ENCODE measurements around the gene SUCO. TPM values are rescaled to one million over a fixed set of nuclear protein-coding genes. Genes with fewer than 3 reads are reported as not detected.

Gene SUCO
- total RNA-seq, 4 donors from 2014 or later: 34.7 to 67.9 (median 37.7) TPM

- intact Hi-C loops (cut with DNase I): no loop called here
- no peaks in the 10 kb centered on the region for H3K27me3 ChIP-seq
- H3K27ac ChIP-seq: no peak overlapping the region
- TF ChIP-seq, protein P1, sequence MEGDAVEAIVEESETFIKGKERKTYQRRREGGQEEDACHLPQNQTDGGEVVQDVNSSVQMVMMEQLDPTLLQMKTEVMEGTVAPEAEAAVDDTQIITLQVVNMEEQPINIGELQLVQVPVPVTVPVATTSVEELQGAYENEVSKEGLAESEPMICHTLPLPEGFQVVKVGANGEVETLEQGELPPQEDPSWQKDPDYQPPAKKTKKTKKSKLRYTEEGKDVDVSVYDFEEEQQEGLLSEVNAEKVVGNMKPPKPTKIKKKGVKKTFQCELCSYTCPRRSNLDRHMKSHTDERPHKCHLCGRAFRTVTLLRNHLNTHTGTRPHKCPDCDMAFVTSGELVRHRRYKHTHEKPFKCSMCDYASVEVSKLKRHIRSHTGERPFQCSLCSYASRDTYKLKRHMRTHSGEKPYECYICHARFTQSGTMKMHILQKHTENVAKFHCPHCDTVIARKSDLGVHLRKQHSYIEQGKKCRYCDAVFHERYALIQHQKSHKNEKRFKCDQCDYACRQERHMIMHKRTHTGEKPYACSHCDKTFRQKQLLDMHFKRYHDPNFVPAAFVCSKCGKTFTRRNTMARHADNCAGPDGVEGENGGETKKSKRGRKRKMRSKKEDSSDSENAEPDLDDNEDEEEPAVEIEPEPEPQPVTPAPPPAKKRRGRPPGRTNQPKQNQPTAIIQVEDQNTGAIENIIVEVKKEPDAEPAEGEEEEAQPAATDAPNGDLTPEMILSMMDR (IDR thresholded peaks at IDR 0.05): no peak
- no peak for TF ChIP-seq POLR2A (IDR thresholded peaks at IDR 0.05)
- 92 to 96% methylated on average over 5 of the region's 5 CpGs for WGBS, 2 donors
- H3K9me3 ChIP-seq: no peaks in the 10 kb centered on the region
- H3K4me1 ChIP-seq: no peaks in the 10 kb centered on the region
- peaks cover 0 to 10% of the 10 kb centered on the region in 2 donors for H3K36me3 ChIP-seq
- DNase-seq: no peak
- no peak overlapping the region for H3K4me3 ChIP-seq (replicated peaks in 1 of 3)
Measured at GRCh38 chr1:172566196-172566997, 33.4 kb downstream of the SUCO start.

- TF ChIP-seq POLR2A (IDR thresholded peaks at IDR 0.05): no peak
- TF ChIP-seq, protein P1 (IDR thresholded peaks at IDR 0.05): no peak
- H3K9me3 ChIP-seq: no peaks in the 10 kb centered on the region
- no peaks in the 10 kb centered on the region for H3K27me3 ChIP-seq
- no peaks in the 10 kb centered on the region for H3K4me1 ChIP-seq
- no peak for DNase-seq
- peaks cover 0 to 10% of the 10 kb centered on the region in 2 donors for H3K36me3 ChIP-seq
- intact Hi-C loops (cut with DNase I): no loop called here
- no peak overlapping the region for H3K27ac ChIP-seq
- 98 to 100% methylated on average over 3 of the region's 3 CpGs for WGBS, 2 donors
- no peak overlapping the region for H3K4me3 ChIP-seq (replicated peaks in 1 of 3)
Measured at GRCh38 chr1:172567720-172568119, 34.8 kb downstream of the SUCO start.

GRCh38 chr1:172574080-172574479 lies 41.1 kb downstream of the SUCO start:
- no peak overlapping the region for H3K4me3 ChIP-seq (replicated peaks in 1 of 3)
- intact Hi-C loops (cut with DNase I): no loop called here
- H3K4me1 ChIP-seq: no peaks in the 10 kb centered on the region
- no peaks in the 10 kb centered on the region for H3K27me3 ChIP-seq
- no peak for TF ChIP-seq POLR2A (IDR thresholded peaks at IDR 0.05)
- TF ChIP-seq, protein P1 (IDR thresholded peaks at IDR 0.05): no peak
- no peak overlapping the region for H3K27ac ChIP-seq
- H3K9me3 ChIP-seq: no peaks in the 10 kb centered on the region
- DNase-seq: no peak
- WGBS, 2 donors: 94% methylated on average over 2 of the region's 2 CpGs
- peaks cover 0 to 19% of the 10 kb centered on the region in 2 donors for H3K36me3 ChIP-seq

DNA sequence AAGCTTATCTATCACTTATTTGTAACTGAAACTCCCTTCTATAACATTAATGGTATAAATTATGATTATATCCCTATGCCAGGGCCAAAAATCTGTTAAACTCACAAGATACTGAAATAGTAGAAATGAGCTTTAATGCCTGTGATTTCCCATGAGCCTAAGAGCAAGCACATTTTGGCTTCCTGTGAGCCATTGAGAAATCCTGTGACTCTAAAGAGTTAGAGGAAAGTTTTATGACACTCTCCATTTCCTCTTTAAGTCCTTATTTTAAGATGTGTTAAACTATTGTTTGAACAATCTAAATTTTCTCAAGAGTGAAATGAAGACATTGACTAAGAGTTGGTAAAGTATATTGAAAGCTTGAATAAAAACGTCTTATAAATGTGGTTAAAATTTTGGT lies 45.6 kb downstream of the SUCO start:
- DNase-seq: no peak
- no peak overlapping the region for H3K4me3 ChIP-seq (replicated peaks in 1 of 3)
- no peak for TF ChIP-seq POLR2A (IDR thresholded peaks at IDR 0.05)
- TF ChIP-seq, protein P1 (IDR thresholded peaks at IDR 0.05): no peak
- WGBS, 2 donors: 87% methylated on average over 1 of the region's 1 CpG
- no peaks in the 10 kb centered on the region for H3K27me3 ChIP-seq
- no peak overlapping the region for H3K27ac ChIP-seq
- peaks cover 7 to 9% of the 10 kb centered on the region in 2 donors for H3K4me1 ChIP-seq
- H3K9me3 ChIP-seq: no peaks in the 10 kb centered on the region
- intact Hi-C loops (cut with DNase I): no loop called here
- peaks cover 0 to 16% of the 10 kb centered on the region in 2 donors for H3K36me3 ChIP-seq

DNA sequence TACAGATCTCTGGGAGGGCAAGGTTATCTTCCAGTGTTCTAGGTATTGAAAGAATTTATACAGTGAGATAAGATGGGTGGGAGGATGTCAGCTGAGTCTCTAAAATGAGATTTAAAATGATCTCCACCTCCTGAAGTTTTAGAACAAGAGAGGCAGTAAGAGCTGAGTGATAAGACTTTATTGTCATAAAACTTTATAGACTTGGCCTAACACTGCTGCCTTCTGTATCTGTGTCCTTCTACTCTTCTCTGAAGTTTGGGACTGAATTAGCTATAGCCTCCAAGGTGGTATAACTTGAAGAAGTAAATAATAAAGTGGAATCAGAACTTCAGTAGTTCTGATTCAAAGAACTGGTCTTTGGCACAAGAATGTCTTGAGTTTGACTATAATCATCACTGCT lies 48.3 kb downstream of the SUCO start:
- TF ChIP-seq, protein P1 (IDR thresholded peaks at IDR 0.05): no peak
- no peak for TF ChIP-seq POLR2A (IDR thresholded peaks at IDR 0.05)
- H3K4me3 ChIP-seq (replicated peaks in 1 of 3): no peak overlapping the region
- H3K4me1 ChIP-seq: peaks cover 7 to 9% of the 10 kb centered on the region in 2 donors
- H3K27me3 ChIP-seq: no peaks in the 10 kb centered on the region
- intact Hi-C loops (cut with DNase I): no loop called here
- no peaks in the 10 kb centered on the region for H3K9me3 ChIP-seq
- no peak overlapping the region for H3K27ac ChIP-seq
- H3K36me3 ChIP-seq: peaks cover 0 to 8% of the 10 kb centered on the region in 2 donors
- no peak for DNase-seq

All from thyroid gland (tissue), 4 donors.